Measurements from ENCODE around the gene METTL14.

GRCh38 chr4:118739022-118739713 is 54.0 kb downstream of the METTL14 start:
- TF ChIP-seq CTCF (IDR thresholded peaks at IDR 0.05) (no peak), CBFB (CRISPR knock-in tag; IDR thresholded peaks at IDR 0.05; ENCODE audit: low read depth) (no peak), MAX (CRISPR knock-in tag; IDR thresholded peaks at IDR 0.05) (no peak), ZNF219 (CRISPR knock-in tag; IDR thresholded peaks at IDR 0.05; ENCODE audit: borderline replicate concordance) (no peak), CREM (CRISPR knock-in tag; IDR thresholded peaks at IDR 0.05) (no peak), ATF2 (CRISPR knock-in tag; IDR thresholded peaks at IDR 0.05; ENCODE audit: borderline replicate concordance, low read depth) (no peak), ZSCAN18 (CRISPR knock-in tag; IDR thresholded peaks at IDR 0.05) (no peak), AFF4 (CRISPR knock-in tag; IDR thresholded peaks at IDR 0.05; ENCODE audit: borderline replicate concordance) (no peak), FOXJ3 (CRISPR knock-in tag; IDR thresholded peaks at IDR 0.05; ENCODE audit: borderline replicate concordance) (no peak), NFYB (CRISPR knock-in tag; conservative IDR thresholded peaks at IDR 0.05; ENCODE audit: low read depth) (no peak), ZNF232 (CRISPR knock-in tag; IDR thresholded peaks at IDR 0.05) (no peak), SMAD3 (CRISPR knock-in tag; IDR thresholded peaks at IDR 0.05; ENCODE audit: borderline replicate concordance) (no peak), IRF1 (CRISPR knock-in tag; IDR thresholded peaks at IDR 0.05) (no peak)

All from WTC11 (cell line).